Measurements from ENCODE around the gene PDILT.
A peak's percentile ranks its signal among the peaks of the same experiment; 100 is the strongest.

The PDILT gene

GRCh38 chr16:20402651-20403050 lies 1.9 kb downstream of the PDILT start:
- no peak for DNase-seq (ENCODE audit: extremely low read depth in 1 of 2, low read depth in 1 of 2)

- DNase-seq (ENCODE audit: extremely low read depth in 1 of 2, low read depth in 1 of 2): no peak
These were observed 3.0 kb downstream of the PDILT start for GRCh38 chr16:20401475-20402016.

- no peak for DNase-seq (ENCODE audit: extremely low read depth in 1 of 2, low read depth in 1 of 2)
These were observed 3.5 kb downstream of the PDILT start for GRCh38 chr16:20401066-20401465.

- no peak for DNase-seq (ENCODE audit: extremely low read depth in 1 of 2, low read depth in 1 of 2)
These were observed 5.4 kb downstream of the PDILT start for GRCh38 chr16:20399185-20399584.

GRCh38 chr16:20398603-20399002 lies 5.9 kb downstream of the PDILT start:
- DNase-seq (ENCODE audit: extremely low read depth in 1 of 2, low read depth in 1 of 2): no peak

GRCh38 chr16:20397468-20398074 lies 7.0 kb downstream of the PDILT start:
- DNase-seq (ENCODE audit: extremely low read depth in 1 of 2, low read depth in 1 of 2): no peak

- no peak for DNase-seq (ENCODE audit: extremely low read depth in 1 of 2, low read depth in 1 of 2)
These were observed 7.6 kb downstream of the PDILT start for GRCh38 chr16:20396846-20397467.

- no peak for DNase-seq (ENCODE audit: extremely low read depth in 1 of 2, low read depth in 1 of 2)
These were observed 8.6 kb downstream of the PDILT start for GRCh38 chr16:20395946-20396345.

- no peak for DNase-seq (ENCODE audit: extremely low read depth in 1 of 2, low read depth in 1 of 2)
These were observed 10.5 kb downstream of the PDILT start for GRCh38 chr16:20393801-20394577.

- no peak for DNase-seq (ENCODE audit: extremely low read depth in 1 of 2, low read depth in 1 of 2)
These were observed 13.5 kb downstream of the PDILT start for GRCh38 chr16:20391045-20391444.

- DNase-seq (ENCODE audit: extremely low read depth in 1 of 2, low read depth in 1 of 2): no peak
These were observed 15.7 kb downstream of the PDILT start for GRCh38 chr16:20388854-20389253.

GRCh38 chr16:20387978-20388377 lies 16.6 kb downstream of the PDILT start:
- no peak for DNase-seq (ENCODE audit: extremely low read depth in 1 of 2, low read depth in 1 of 2)

- peak; percentile 7 to 9 for DNase-seq (ENCODE audit: extremely low read depth in 1 of 2, low read depth in 1 of 2)
These were observed 18.4 kb downstream of the PDILT start for GRCh38 chr16:20385844-20386832.

- DNase-seq (ENCODE audit: extremely low read depth in 1 of 2, low read depth in 1 of 2): peak; percentile 10 to 23
These were observed 21.2 kb downstream of the PDILT start for GRCh38 chr16:20383106-20384029.

GRCh38 chr16:20382202-20382948 lies 22.2 kb downstream of the PDILT start:
- DNase-seq (ENCODE audit: extremely low read depth in 1 of 2, low read depth in 1 of 2): no peak

GRCh38 chr16:20380782-20381181 lies 23.8 kb downstream of the PDILT start:
- DNase-seq (ENCODE audit: extremely low read depth in 1 of 2, low read depth in 1 of 2): no peak

- no peak for DNase-seq (ENCODE audit: extremely low read depth in 1 of 2, low read depth in 1 of 2)
These were observed 27.4 kb downstream of the PDILT start for GRCh38 chr16:20377181-20377580.

- DNase-seq (ENCODE audit: extremely low read depth in 1 of 2, low read depth in 1 of 2): no peak
These were observed 31.8 kb downstream of the PDILT start for GRCh38 chr16:20372701-20373100.

Data from stimulated activated CD8-positive, alpha-beta memory T cell treated with anti-CD3 and anti-CD28 coated beads, Interleukin-7, amount 100 ng/mL, for 48 hours (primary cell).